Activated CD4-positive, CD25-positive, alpha-beta regulatory T cell treated with anti-CD3 and anti-CD28 coated beads, Interleukin-2, amount 50 U/mL, for 16 hours (primary cell): Measurements from ENCODE around the gene MACROD1.
A peak's percentile ranks its signal among the peaks of the same experiment; 100 is the strongest.

Experiments
- DNase-seq: peaks from one replicate; pipeline ENCODE4 v3.0.0-alpha.2; 2020; ENCODE audit warnings: low read depth, low spot score

Gene MACROD1, protein sequence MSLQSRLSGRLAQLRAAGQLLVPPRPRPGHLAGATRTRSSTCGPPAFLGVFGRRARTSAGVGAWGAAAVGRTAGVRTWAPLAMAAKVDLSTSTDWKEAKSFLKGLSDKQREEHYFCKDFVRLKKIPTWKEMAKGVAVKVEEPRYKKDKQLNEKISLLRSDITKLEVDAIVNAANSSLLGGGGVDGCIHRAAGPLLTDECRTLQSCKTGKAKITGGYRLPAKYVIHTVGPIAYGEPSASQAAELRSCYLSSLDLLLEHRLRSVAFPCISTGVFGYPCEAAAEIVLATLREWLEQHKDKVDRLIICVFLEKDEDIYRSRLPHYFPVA

DNA sequence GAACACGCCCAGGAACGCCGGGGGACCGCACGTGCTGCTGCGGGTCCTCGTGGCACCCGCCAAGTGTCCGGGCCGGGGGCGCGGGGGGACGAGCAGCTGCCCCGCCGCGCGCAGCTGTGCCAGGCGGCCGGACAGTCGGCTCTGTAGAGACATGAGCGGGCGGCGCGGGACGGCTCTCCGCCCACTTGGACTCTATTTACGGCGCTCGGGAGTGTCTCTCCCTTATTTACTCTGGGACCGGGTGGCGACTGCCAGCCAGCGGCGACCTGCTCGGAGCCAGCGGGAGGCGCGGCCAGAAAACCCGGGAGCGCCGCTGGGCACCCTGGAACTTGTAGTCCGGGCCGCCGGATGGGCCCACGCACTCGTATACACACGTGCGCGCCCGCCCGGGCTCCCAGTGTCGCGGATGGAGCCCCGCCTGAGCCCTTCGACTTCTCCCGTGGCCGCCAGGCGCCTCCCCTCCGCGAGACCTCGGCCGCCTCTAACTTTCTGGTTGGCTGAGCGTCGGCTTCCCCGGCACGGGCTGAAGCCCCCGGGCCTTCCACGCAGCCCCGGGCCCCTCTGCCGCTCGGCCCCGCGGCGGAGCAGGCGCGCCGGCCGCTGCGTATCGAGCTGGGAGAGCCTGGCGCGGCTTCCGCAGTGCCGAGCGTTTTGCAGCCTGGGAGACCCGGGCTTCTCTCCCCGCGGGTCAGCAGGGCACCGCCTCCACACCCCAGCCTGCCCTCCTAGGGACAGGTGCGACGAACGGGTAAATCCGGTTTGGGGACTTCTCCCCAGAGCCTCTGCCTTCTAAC, at the start of gene MACROD1:
TSS of gene MACROD1 (minus strand) at position 272 of the 794 bp plus-strand sequence. CDS start at position 153, 119 bp downstream.
- peak; percentile 61 for DNase-seq

GRCh38 chr11:64211181-64211872, 45.4 kb upstream of the MACROD1 start:
- no peak for DNase-seq

- DNase-seq, result no peak
Measured at GRCh38 chr11:64210301-64211020, 44.5 kb upstream of the MACROD1 start.

GRCh38 chr11:64209563-64209843, 43.6 kb upstream of the MACROD1 start:
- DNase-seq, result no peak

- no peak for DNase-seq
Measured at GRCh38 chr11:64208796-64209562, 43.1 kb upstream of the MACROD1 start.

DNA sequence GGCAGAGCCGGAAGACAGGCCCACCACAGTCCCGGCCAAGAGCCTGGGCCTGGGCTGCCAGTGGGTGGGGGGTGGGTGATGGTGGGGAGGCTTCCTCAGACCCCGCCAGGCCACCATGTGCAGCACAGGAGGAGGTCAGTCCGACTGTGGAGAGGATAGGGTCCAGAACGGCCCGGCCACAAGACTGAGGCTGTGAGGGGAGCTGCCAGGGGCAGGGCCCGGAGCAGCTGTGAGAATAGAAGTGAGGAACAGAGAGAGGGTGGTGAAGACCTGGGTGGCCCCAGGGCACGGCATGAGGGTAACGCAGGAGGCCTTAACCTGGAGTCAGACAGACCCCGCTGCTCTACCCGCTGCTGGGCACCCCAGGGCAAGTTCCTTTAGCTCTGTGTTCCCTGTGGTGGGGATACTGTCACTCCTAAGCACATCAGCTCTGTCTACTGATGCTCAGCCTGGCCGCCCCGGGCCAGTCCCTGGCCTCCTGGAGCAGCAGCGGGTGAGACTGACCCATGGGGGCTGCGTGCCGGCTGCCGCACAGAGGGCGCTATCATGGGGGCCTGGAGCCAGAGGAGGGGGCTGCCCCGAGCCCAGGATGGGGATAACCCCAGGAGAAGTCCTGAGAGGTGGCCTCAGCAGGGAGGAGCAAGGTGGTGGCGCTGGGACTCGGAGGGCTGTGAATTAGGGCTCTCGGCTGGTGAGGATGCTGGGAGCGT, 42.3 kb upstream of the MACROD1 start:
- no peak for DNase-seq

DNA sequence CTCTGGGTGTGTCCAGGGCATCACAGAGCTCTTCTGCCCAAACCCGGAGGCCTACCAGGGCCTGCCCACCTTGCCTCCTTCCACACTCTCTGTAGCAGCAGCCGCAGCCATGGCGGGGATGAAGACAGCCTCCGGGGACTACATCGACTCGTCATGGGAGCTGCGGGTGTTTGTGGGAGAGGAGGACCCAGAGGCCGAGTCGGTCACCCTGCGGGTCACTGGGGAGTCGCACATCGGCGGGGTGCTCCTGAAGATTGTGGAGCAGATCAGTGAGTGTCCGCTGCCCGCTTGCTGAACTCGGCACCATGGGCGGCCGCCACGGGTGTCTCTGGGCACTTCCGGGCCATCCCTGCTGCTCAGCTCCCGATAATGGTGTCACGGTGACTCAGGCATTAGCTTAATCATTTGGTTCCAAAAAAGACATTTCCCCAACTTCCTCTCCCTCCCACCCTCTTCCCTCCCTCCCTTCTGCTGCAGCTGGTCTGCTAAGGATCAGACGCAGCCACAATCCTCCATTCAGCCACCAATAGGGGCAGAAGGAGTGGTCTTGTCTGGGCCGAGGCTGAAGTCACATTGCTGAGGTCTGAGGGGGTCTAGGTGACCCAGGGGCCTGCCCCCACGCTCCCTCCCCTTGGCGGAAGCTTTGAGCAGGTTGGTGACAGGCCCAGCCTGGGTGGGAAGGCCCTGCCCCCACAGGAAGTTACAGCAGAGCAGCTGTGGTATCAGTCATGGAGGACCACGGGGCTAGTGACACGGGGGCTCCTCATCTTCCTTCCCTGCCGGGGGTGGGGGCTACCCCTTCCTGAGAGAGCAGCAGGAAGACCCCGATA, 41.6 kb upstream of the MACROD1 start:
- peak; percentile 49 for DNase-seq

DNA sequence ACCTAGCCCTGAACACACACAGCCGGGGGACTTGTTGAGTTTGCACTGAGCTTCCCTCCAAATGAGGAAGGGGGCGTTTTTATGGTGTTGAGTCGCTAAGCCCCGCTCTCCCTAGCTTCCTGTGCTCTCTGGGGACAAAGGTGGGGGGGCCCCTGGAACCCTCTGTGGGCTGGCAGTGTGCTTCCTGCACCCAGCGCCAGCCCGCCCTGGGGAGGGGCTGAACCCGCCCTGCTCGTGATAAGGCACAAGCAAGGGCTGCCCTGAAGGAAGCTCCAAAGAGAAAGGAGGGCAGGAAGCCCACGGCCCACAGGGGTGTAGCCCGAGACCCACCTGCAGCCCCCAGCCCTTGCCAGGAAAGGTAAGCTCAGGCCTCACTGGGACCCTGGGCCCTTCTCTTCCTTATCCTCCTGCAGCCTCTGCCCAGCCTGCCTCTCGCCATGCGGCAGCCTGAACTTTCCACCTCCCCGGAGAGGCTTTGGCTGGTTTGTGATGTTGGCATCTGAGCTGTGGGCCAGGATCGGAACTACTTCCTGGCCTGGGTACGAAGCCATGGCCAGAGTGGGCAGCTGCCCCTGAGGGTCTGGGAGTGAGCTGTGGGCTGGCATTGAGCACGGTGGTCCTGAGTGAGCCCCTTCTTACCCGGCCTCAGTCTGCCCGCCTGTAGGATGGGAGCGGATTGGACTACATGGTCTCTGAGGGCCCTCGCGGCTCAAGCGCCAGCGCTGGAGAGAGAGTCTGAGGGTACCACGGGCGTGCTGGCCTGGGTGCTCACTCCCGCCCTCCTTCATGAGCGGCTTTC, 40.7 kb upstream of the MACROD1 start, which contains the start of gene FERMT3:
TSS of gene FERMT3 (plus strand) at position 265 of the 799 bp plus-strand sequence. CDS start 644 bp downstream, outside the sequence.
- DNase-seq, result peak; percentile 38

DNA sequence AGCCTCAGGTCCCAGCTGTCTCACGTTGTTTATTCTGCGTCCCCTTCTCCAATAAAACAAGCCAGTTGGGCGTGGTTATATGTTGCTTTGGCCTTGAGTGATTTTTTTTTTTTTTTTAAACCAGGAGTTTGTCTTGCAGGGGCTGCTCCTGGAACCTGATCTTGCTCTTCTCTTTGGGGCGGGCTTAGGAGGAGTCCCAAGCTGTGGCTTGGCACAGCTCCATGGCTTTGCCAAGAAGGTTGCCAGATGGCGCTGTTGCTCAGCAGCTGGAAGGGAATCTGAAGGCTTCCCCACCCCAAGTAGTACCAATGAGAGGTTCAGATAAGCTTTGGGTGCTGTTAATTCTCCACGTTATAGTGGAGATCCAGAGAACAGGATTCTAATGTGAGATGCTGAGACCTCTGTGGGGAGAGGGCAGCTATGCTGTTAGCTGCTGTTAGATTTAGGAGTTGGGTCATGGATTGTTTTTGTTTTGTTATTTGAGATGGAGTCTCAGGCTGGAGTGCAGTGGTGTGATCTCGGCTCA, 38.6 kb upstream of the MACROD1 start:
- DNase-seq, result peak; percentile 61

GRCh38 chr11:64204080-64204440, 38.1 kb upstream of the MACROD1 start:
- no peak for DNase-seq

DNA sequence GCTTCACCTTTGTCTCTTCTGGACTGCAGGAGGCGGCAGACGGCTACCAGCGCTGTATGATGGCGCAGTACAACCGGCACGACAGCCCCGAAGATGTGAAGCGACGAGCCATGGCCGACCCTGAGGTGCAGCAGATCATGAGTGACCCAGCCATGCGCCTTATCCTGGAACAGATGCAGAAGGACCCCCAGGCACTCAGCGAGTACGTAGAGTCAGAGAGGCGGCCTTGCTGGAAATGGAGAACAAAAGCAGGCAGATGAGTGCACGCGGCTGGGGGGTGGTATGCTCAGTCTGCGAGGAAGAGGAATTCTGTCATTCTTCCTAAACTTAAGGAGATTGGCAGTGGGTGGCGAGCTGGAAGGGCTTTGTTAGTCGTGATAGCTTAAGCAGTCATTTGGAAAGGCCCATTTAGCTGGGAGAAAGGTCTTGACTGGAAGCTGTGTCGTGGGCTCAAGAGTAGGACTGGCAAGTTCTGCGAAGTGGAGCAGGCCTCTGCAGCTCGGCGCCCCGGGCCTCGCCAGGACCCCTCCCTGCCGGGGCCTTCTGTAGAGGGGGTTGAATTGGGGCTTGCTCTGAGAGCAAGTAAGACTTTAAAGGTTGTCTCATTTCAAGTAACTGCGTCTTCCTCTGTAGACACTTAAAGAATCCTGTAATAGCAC, 37.6 kb upstream of the MACROD1 start:
- DNase-seq, result no peak

- DNase-seq, result no peak
Measured at GRCh38 chr11:64202992-64203391, 37.1 kb upstream of the MACROD1 start.

DNA sequence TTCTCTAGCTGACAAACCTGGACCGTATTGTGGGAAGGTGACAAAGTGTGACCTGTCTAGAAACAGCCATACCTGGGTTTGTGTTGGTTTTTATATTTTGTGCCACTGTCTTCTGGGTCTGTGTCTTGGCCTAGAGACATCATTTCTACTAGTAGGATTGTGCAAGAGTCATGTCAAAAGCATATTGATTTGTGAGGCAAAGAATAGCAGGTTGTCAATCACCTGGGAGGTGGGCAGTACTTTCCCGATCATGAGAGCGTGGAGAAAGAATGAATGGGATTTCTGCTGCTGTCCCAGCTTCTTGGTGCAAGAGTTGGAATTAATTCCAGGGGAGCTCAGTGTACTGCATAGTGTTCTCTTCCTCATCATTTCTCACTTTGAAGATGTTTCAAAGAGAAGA, 35.6 kb upstream of the MACROD1 start:
- no peak for DNase-seq

DNA sequence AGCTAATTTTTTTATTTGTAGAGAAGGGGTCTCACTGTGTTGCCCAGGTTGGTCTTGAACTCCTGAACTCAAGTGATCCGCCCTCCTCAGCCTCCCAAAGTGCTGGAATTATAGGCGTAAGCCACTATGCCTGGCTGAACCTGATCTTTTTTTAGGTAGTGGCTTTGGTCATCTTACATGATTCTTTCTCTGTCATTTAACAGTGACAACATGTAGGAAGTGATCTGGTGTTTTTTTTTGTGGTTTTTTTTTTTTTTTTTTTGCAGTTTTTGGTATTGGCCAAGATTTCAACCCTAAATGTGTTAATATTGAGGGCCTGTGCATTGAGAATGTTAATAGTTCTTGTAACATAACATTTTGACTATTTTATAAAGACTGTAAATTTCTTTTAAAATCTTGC, 32.6 kb upstream of the MACROD1 start:
- no peak for DNase-seq

DNA sequence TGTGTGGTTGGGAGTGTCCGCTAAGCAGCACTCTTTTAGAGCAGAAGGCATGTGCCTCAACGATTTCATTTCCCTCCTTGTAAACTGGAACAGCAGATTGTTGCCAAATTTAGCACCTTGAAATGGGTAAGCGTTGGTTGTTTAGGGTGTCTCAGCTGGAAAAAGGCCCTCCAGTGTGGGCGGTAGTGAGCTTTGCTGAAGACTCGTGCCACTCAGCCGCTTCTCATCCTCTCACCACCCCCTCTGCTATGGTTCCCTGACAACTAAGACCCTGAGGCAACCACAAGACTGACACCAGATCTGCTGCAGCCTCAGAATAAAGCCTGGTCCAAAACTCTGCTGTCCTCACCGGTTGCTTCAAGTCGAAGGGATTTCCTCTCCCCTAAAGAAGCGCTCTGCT, 30.7 kb upstream of the MACROD1 start:
- DNase-seq, result no peak

DNA sequence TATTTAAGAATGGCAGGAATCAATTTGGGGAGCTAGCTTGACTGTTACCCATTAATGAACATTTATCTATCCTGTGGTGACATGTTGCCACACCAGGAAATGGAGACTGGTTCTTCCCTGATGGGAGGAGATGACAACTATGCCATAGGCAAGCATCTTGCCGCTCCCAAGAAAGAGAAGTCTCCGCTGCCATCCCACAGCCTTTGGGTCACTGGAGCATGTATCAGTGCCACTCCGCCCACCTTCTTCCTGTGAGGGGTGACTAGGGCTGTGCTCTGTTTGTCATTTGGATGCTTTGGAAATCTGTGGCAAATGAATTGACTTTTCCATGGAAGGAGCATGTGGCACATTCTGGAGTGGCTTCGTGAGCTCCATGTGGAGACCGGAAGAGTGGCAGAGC, 26.5 kb upstream of the MACROD1 start:
- no peak for DNase-seq

DNA sequence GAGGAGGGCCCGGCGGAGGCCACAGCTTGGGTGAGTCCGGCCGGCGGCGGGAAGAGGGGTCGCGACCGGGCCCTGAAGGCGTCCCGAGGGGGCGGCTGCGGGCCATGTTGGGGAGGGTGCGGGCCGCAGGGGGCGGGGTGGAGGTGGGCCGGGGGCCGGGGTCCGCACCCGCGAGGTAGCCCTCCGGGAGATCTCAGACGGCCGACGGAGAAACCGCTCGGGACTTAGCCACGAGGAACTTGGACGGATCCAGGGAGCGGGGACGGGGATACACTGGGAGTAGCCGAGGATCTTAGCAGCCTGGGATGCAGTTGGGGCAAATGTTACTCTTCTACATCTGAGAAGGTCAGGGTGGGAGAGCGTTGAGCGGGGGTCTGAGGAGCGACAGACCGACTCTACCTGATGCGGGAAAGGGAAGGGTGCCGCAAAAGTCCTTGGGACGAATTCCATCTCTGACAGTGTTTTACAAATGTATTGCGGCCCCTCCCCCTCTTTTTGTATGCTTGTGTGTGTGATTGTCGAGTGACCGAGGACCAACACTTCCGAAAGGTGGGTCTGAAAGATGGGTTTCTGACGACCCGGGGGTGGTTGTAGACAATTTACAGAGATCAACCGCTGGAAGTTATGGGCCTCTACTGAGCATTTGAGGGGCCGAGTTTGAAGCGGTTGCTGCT, 20.7 kb upstream of the MACROD1 start:
- no peak for DNase-seq
